Ecto neural progenitor cell (in vitro differentiated cells): Measurements from ENCODE around the gene ICAM4.
A peak's percentile ranks its signal among the peaks of the same experiment; 100 is the strongest.
"Not testable (repeated sequence)": the region's sequence is repeated elsewhere in the genome, so short reads cannot be mapped to it uniquely, and the experiment has no call there.

Experiments used
- DNase-seq: peaks from one replicate; pipeline ENCODE4 v3.0.0-alpha.2; 2018; ENCODE audit warnings: low spot score

ICAM4 gene, protein sequence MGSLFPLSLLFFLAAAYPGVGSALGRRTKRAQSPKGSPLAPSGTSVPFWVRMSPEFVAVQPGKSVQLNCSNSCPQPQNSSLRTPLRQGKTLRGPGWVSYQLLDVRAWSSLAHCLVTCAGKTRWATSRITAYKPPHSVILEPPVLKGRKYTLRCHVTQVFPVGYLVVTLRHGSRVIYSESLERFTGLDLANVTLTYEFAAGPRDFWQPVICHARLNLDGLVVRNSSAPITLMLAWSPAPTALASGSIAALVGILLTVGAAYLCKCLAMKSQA

DNA sequence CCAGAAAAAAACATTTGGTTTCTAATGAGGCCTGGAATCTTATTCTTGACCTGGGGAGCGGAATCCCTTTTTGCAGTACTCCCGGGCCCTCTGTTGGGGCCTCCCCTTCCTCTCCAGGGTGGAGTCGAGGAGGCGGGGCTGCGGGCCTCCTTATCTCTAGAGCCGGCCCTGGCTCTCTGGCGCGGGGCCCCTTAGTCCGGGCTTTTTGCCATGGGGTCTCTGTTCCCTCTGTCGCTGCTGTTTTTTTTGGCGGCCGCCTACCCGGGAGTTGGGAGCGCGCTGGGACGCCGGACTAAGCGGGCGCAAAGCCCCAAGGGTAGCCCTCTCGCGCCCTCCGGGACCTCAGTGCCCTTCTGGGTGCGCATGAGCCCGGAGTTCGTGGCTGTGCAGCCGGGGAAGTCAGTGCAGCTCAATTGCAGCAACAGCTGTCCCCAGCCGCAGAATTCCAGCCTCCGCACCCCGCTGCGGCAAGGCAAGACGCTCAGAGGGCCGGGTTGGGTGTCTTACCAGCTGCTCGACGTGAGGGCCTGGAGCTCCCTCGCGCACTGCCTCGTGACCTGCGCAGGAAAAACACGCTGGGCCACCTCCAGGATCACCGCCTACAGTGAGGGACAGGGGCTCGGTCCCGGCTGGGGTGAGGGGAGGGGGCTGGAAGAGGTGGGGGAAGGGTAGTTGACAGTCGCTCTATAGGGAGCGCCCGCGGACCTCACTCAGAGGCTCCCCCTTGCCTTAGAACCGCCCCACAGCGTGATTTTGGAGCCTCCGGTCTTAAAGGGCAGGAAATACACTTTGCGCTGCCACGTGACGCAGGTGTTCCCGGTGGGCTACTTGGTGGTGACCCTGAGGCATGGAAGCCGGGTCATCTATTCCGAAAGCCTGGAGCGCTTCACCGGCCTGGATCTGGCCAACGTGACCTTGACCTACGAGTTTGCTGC, at the start of gene ICAM4:
Gene ICAM4, plus strand, starts transcription at position 153 of the 935 bp plus-strand sequence. Its CDS starts 58 bp downstream, at position 211.
- peak; percentile 63 for DNase-seq

DNA sequence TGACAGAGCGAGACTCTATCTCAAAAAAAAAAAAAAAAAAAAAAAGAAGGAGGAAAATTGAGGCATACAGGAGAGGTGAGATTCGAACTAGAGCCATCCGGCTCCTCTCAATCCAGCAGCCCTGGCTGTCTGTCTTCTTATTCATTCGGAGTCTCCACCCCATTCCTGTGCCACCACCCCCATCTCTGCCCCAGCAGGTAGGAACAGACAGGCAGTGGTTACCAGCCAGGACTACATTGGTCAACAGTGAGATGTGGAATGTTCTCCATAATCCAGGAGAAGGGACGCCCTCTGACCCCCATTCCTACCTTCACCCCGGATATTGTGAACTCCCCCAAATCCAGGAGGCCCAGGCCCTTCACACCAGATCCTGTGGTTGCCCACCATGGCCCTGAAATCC, 49.1 kb upstream of the ICAM4 start:
- DNase-seq, result no peak

DNA sequence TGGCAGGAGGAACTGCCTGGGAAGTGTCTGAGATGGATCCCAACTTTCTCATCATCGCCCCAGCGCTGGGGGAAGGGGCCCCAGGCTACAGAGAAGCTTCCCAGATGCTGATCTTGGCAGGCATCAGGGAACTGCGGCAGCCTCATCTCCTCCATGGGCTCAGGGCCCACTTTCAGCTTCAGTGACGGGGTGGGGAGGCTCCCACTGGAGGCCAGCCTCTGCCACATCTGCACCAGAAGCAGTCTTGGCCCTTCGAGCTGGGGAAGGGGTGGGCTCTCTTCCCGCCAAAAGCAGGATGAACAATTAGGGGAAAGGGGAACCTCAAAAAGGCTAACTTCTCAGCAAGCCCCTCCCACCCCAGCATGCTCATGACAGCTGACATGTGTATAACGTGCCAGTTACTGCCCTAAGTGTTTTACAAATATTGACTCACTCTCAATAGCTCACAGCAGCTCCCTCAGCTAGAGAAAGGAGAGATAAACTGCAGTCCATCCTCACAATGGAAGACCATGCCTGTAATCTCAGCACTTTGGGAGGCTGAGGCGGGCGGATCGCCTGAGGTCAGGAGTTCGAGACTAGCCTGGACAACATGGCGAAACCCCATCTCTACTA, 48.5 kb upstream of the ICAM4 start:
- DNase-seq, result no peak

DNA sequence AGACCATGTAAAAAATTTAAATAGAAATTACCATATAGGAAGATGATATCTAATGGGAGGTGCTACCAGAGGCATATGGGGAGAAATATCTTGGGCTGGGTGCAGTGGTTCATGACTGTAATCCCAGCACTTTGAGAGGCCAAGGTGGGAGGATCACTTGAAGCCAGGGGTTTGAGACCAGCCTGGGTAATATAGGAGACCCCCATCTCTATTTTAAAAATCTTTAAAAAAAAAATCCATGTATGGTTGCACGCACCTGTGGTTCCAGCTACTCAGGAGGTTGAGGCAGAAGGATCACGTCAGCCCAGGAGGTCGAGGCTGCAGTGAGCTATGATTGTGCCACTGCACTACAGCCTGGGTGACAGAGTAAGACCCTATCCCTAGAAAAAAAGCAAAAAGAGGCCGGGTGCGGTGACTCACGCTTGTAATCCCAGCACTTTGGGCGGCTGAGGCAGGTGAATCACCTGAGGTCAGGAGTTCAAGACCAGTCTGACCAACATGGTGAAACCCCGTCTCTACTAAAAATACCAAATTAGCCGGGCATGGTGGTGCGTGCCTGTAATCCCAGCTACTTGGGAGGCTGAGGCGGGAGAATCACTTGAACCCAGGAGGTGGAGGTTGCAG, 44.8 kb upstream of the ICAM4 start:
- not testable (repeated sequence) for DNase-seq

DNA sequence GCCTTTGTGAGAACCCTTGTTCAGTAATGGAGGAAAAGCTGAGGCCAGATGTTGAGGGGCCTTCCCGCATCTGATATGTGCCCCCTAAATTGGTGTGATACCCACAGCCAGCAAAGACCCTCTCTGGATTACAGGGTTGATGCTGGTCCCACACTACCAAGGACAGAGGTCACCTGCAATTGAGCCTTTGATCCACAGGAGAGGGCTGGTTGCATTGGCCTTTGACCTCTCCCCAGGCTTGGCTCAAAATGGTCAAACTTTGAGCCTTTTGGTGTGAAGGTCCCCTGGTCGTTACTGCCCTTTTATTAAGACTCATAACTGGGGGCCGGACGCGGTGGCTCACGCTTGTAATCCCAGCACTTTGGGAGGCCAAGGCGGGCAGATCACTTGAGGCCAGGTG, 43.1 kb upstream of the ICAM4 start:
- no peak for DNase-seq

DNA sequence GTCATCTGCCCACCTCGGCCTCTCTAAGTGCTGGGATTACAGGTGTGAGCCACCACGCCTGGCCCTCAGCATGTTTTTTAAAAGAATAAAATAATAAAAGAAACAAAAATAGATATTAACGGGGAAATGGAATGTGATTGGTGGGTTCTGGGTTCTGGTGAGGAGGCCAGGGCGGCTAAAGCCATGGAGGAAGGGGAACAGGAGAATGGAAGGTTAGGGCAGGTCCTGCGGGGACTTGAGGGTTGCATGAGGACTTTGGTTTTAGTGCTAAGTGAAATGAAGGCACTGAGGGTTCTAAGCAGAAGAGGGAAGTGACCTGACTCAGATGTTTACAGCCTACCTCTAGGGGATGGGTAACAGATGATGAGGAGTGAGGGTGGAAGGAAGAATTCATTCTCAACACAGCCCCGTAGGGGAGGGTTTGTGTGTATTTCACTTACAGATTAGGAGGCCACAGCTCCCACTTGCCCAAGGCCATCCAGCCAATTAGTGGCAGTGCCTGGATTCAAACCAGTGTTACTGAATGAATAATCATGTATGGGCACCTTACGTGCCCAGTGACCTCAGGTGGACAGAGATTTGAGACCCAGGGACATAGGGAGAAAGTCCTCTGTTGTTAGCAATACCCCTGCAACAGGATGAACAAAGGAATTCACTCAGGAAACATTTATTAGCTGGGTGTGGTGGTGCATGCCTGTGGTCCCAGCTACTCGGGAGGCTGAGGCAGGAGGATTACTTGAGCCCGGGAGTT, 41.4 kb upstream of the ICAM4 start:
- no peak for DNase-seq

DNA sequence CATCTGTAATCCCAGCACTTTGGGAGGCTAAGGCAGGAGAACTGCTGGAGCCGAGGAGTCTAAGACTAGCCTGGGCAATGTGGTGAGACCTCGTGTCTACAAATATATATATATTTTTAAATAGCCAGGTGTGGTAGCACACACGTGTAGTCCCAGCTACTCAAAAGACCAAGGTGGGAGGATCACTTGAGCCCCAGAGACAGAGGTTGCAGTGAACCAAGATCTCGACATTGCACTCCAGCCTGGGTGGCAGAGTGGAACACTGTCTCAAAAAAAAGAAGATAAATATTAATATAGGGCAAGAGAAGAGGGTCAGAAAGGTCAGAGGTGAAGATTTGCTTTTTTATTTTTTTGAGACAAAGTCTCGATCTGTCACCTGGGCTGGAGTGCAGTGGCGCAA, 40.2 kb upstream of the ICAM4 start:
- no peak for DNase-seq

DNA sequence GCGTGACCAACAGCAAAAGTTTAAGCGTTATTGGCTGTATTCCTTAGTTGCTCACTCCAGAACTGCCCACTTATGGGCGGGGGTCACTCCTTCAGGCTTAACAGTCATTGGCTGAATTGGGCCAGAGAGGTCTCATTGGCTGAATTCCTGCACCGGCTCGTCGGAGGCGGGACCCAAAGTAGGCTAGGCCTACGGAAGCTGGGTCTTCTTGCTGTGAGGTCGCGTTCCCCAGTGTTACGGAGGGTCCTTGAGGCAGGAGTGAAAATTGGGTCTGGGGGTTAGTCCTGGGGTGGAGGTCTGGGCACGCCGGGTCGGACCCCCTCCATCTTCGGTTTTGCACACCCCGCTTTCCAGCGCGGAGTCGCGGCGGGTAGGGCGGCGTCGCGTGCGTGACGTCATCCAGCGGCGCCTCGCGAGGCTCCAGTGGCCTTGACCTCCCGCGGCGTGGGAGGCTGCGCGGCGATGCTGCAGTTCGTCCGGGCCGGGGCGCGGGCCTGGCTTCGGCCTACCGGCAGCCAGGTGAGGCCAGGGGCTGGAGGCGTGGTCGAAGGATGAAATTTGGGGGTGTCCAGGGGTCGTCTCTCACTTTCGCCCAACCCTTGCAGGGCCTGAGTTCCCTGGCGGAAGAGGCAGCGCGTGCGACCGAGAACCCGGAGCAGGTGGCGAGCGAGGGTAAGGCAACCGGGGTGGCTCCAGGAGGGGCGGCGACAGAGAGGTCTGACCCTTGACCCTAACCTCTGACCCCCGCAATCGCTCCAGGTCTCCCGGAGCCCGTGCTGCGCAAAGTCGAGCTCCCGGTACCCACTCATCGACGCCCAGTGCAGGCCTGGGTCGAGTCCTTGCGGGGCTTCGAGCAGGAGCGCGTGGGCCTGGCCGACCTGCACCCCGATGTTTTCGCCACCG, 34.7 kb upstream of the ICAM4 start, which contains the start of gene MRPL4:
Gene MRPL4, plus strand, starts transcription at position 423 of the 903 bp plus-strand sequence. Its CDS starts 40 bp downstream, at position 463.
- DNase-seq, result peak; percentile 95

DNA sequence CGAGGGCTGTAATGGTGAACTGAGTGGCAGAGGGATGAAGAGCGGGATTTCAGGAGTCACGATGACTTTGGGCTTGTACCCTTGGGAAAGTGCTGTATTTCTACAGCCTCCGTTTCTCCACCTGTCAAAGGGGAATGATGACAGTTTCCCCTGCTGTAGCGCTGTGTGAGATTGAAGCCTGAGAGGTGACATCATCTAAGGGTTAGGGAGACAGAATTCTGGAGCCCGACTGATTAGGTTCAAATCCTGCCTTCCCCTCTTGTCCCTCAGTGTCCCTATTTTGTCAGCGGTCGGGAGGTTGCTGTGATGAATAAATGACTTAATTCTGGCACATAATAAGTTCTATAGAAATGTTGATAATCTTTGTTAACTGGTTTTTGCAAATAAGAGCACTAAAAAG, 34.0 kb upstream of the ICAM4 start:
- DNase-seq, result no peak

DNA sequence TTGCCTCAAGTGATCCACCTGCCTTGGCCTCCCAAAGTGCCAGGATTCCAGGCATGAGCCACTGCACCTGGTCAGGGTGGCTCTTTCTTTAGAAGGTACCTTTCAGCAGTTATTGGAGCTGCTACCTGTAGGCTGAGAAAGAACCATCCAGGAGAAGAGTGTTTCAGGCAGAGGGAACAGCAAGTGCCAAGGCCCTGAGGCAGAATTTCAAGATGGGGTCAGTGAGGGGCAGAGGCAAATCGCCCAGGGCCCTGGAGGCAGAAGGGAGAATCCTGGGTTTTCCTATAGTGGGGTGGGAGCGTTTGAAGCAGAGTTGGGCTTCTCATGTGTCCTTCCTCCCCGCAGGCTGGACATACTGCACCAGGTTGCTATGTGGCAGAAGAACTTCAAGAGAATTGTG, 32.5 kb upstream of the ICAM4 start:
- DNase-seq, result no peak

DNA sequence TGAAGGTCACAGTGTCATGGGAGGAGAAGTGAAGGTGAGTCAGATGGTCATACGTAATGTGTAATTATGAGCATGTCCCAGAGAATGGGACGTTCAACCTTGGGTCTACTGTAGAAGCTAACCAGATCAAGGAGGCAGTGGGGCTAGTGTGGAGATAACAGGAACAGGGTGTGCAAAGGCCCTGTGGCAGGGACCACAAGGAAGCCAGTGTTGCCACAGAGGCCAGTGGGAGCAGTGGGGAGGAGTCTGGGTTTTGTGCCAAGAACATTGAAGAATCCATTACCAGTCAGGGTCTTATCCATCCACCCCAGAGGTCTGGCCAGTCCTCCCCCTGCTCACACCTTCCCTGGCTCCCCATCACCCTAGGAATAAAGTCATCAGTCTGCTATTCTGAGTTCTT, 31.4 kb upstream of the ICAM4 start:
- DNase-seq, result no peak

DNA sequence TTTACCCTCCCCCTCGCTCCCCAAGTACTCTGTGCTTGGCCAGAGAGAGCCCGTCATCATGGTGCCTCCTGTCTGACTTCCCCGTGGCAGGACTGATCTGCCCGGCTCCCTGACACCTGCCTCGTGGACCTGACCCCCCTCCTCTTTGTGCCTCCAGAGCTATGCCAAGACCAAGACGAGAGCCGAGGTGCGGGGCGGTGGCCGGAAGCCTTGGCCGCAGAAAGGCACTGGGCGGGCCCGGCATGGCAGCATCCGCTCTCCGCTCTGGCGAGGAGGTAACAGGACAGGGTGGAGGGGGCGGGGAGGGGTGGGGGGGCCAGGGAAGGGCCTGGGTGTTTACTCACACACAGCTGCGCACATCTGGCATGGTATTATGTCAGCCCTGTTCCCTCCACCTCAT, 30.2 kb upstream of the ICAM4 start:
- no peak for DNase-seq

DNA sequence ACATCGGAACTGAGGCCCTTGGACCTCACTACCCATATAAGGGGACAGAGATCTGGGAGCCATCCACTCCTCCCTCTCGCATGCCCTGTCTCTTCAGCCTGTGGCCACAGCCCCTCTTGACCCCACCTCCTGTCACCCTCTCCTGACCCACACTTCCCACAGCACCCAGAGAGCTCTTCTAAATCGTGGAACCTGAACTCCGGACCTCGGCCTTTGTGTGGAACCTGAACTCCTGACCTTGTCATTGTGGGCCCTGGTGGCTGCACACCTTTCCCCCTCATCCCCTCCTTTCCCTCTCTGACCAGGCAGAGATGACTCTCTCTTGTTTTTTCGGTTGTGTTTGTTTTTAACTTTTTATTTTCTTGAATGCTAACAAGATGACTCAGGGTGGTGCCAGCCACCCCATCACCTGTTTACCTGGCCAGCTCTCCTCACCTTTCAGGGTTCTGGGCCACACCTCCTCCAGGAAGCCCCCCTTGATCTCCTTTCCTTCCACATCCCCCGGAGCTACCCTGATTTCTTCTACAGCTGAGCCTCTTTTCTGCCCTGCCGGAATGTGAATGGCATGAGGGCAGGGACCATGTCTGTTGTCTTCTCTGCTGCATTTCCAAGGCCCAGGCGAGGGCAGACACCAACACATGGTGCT, 29.7 kb upstream of the ICAM4 start:
- no peak for DNase-seq

DNA sequence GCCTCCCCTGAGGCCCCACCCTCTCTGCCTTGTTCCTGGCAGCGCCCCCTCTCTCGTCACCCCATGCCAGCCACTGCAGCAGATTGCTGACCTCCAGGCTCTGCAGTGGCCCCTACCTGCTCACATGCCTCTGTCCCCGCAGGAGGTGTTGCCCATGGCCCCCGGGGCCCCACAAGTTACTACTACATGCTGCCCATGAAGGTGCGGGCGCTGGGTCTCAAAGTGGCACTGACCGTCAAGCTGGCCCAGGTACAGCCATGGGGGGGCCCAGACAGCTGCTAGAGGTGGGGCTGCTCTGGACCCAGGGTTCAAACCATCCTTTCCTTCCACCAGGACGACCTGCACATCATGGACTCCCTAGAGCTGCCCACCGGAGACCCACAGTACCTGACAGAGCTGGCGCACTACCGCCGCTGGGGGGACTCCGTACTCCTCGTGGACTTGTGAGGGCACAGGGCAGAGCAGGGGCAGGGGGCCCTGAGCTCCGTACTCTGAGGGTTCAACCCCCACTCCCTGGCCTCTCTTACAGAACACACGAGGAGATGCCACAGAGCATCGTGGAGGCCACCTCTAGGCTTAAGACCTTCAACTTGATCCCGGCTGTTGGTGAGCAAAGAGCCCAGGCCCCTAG, 28.6 kb upstream of the ICAM4 start:
- DNase-seq, result no peak

DNA sequence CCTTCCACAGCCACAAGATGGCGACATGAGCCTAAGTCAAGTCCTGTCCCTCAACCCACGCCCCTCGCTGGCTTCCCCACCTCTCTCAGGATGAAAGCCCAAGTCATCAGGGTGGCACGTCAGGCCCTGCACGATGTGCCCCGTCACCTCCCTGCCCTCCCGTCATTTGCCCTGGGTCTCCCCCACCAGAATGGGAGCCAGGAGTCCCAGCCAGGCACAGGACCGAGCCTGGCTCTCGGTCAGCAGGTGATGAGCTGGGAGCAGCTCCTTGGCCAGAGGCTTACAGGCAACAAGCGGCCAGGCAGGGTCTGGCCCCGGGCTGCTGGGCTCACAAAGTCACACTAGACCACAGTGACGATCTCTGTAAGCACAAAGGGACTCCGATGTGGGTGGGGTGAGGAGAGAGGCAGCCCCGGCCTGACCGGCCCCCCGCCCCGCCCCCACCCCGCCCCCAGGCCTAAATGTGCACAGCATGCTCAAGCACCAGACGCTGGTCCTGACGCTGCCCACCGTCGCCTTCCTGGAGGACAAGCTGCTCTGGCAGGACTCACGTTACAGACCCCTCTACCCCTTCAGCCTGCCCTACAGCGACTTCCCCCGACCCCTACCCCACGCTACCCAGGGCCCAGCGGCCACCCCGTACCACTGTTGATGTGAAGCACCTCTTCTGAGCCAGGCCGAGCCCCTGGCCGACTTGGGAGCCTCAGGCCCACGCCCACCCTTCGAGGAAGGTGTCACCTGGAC, 27.4 kb upstream of the ICAM4 start:
- DNase-seq, result peak; percentile 88

DNA sequence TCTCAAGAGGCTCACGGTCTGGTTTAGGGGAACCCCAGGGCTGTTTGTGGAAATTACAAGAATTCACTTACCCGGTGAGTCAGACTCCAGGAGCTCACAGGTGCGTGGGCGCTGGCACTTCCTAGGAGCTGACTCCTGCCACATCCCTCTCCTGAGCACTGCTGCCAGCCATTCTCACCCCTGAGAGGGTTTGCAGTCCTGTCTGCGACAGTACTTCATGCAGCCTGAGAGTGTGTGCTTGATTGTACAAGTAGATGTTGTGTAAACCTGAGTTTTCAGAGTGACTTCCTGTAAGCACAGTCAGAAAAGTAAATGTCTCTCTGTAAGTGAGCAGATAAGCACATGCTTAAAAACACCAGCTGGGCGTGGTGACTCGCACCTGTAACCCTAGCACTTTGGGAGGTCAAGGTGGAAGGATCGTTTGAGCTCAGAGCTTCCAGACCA, 26.6 kb upstream of the ICAM4 start:
- DNase-seq, result no peak

DNA sequence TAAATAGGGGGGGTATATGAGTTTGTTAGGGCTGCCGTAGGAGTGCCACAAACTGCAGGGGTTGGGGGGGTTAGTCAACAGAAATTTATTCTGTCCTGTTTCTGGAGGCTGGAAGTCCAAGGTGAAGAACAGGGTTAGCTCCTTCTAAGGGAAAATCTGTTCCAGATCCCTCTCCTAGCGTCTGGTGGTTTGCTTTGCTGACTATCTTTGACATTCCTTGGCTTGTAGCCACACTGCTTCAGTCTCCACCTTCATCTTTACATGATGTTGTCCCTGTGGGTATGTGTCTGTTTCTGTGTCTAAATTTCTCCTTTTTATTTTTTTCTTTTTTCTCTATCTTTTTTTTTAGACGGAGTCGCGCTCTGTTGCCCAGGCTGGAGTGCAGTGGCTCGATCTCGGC, 24.0 kb upstream of the ICAM4 start:
- no peak for DNase-seq

DNA sequence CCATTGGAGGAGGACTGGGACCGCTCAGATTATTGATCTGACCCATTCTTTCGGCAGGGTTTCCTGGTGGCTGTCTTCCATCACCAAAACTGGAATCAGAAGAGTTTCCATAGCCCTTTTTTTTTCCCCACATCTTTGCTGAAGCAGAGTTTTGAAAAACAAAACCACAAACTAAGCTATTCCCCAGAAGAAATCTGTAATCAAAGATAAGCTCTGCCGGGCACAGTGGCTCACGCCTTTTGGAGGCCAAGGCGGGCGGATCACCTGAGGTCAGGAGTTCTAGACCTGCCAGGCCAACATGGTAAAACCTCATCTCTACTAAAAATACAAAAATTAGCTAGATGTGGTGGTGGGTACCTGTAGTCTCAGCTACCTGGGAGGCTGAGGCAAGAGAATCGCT, 20.0 kb upstream of the ICAM4 start:
- no peak for DNase-seq

DNA sequence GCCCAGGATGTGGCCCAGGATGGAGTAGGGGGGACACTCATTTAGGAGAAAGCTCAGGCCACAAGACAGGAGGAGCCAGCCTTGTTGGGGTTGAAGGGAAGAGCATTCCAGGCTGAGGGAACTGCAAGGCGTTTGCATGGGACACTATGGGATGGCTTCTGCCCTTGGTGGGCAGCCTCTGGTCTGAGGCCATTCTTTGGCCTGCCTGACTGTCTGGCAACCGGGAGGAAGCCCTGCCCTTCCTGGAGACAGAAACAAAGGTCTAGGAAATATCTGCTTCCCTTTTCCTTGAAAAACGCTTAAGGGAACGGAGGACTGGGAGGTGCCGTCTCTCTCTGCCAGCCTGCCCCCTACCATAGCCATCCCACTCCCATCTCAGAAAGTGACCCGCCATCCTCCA, 18.7 kb upstream of the ICAM4 start:
- DNase-seq, result no peak
